ENCODE data around the gene CCL20. TPM values are rescaled to one million over a fixed set of nuclear protein-coding genes. Genes with fewer than 3 reads are reported as not detected.

The CCL20 gene
- total RNA-seq, 1 donor from 2014 or later, result 2.1 TPM

Other genes with a start within 250 kb of the CCL20 start
- gene SCYGR2, start 214.9 kb upstream of the CCL20 start, total RNA-seq, result not detected
- gene SCYGR3, start 199.0 kb upstream of the CCL20 start, total RNA-seq, result not detected
- gene SCYGR4, start 196.3 kb upstream of the CCL20 start, total RNA-seq, result not detected
- not detected for gene SCYGR5, start 147.0 kb upstream of the CCL20 start, total RNA-seq
- 349 TPM for gene SLC19A3, start 95.8 kb upstream of the CCL20 start, total RNA-seq
- gene SCYGR6, start 89.1 kb upstream of the CCL20 start, total RNA-seq, result not detected
- gene SCYGR7, start 85.5 kb upstream of the CCL20 start, total RNA-seq, result not detected
- not detected for gene SCYGR8, start 67.9 kb upstream of the CCL20 start, total RNA-seq
- gene DAW1, start 57.8 kb downstream of the CCL20 start, total RNA-seq, result not detected

All from mesenteric fat pad (tissue), 1 donor.